Endothelial cell of hepatic sinusoid (primary cell): ENCODE results near the gene CDKAL1.

ENCODE experiments used
- in situ Hi-C: cut with HindIII; loops from 2 replicates; pipeline ENCODE4 v1.10.0; 2017; ENCODE audit warnings: low sequenced_read_pairs

Gene CDKAL1

DNA sequence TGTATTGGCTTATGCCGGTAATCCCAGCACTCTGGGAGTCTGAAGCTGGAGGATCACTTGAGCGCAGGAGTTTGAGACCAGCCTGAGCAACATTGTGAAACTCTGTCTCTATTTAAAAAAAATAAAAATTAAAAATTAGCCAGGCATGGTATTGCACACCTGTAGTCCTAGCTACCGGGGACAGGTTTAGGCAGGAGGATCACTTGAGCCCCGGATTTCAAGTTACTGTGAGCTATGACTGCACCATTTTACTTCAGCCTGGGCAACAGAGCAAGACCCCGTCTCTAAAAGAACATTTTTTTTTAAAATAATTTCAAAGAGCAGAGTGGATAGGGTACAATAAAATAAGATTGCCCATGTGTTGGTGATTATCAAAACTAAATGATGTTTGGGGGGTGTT, 576.4 kb downstream of the CDKAL1 start:
- in situ Hi-C loops: no loop called here

DNA sequence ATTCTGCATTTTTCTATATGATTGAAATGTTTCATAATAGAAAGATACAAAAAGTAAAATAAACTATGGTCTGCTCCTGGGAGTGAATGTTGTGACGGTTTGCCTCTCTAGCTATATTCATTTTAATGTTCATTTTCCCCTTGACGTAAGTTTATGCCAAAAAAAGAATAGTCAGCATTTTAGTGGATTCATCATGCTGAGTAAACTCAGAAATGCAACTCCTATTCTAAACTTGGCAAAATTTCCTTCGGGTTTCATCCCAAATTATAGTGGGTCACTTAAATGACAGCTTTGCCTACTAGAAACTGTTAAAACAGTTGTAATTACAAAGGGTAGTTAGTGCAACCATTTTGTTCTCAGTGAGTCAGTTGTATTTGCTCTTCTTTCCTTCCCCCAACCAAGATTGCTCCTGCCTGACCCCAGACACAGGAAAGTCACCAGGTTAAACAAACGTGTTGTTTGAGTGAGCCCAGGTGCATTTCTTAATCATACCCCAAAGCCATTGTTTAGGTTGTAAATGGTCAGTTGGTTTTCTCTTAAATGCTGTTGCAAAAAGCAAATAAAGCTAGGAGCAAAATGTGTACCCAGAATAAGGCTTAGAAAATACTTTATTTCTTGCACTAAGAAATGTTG, 577.0 kb downstream of the CDKAL1 start:
- in situ Hi-C loops: no loop called here

DNA sequence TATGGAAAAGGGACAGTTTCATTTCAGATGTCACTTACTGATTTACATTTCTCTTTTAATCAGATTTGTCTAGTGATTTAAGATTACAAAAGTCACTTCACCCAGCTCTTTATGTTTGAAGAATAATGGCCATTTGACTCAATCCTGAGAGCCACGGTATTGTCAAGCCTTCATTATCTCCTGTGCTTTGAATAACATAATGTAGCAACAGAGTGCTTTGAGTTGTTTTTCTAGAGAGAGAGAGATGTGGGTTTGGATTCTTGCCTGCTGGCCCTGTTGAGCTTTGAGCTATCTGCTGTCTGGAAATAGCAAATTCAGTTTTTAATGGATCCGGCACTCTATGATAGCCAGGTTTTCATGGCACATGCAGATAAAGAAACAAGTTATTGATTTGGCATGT, 580.9 kb downstream of the CDKAL1 start:
- in situ Hi-C loops: no loop called here

DNA sequence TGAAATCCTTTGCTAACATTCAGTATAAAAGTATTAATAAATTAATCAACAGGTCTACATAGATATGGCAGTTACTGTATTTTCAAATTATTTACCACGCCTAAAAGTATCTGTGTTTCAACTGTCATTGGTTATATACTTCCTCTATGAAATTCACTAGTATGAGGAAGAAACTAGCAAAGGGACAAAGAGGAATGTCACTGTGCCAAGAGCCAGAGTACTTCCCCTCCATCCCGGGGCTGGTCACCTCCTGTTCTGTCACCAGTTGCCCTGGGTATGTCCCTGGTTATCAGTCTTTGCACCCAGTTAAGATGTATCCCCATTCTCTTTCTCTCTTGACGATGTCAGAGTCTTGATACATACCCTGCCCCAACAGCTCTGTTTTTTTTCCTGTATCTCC, 582.5 kb downstream of the CDKAL1 start:
- in situ Hi-C loops: no loop called here

DNA sequence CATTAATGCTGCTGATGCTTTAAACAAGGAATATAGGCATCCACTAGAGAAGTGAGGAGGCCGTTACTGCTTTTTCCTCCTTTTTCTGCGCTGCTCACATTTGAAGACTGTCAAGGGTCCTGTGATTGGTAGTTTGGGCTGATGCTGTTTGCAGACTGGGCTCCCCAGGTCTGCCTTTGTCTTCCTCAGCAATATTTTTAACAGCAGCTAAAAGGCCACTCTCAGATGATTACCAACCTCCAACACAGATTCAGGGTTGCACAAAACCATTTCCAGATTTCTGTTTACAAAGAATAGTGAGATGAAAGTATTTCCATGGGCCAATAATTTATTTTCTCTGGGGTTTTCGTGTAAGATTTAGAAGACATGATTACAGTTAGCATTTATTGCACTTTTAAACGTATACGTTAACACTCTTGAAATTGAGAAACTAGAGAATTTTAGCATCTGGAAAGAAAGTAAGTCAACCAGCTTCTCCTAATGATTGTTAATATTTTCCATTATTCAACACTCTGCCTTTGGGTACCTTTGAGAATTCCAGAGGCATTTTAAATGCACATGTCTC, 584.0 kb downstream of the CDKAL1 start:
- in situ Hi-C loops: no loop called here

DNA sequence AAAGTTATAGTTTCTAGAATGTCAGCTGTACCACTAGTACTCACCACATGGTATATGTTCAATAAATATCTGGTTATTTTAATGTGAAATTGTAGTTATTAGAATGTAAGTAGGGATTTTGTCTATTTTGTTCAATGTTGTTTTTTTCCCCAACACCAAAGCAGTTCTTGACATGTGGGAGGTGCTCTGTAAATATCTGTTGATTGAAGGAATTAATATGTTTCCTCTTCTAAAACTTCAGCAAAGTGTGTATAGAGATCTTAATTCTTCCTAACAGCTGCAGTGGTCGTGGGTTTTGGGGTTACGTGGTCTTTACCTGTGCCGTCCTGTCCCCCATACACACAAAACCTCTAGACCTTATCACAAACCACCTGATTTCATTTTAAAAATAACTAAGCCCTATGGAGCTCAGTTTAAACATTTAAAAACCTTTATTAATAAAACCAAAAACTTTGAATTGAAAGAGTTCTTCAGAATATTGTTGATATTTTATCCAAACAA, 587.4 kb downstream of the CDKAL1 start:
- in situ Hi-C loops: no loop called here

DNA sequence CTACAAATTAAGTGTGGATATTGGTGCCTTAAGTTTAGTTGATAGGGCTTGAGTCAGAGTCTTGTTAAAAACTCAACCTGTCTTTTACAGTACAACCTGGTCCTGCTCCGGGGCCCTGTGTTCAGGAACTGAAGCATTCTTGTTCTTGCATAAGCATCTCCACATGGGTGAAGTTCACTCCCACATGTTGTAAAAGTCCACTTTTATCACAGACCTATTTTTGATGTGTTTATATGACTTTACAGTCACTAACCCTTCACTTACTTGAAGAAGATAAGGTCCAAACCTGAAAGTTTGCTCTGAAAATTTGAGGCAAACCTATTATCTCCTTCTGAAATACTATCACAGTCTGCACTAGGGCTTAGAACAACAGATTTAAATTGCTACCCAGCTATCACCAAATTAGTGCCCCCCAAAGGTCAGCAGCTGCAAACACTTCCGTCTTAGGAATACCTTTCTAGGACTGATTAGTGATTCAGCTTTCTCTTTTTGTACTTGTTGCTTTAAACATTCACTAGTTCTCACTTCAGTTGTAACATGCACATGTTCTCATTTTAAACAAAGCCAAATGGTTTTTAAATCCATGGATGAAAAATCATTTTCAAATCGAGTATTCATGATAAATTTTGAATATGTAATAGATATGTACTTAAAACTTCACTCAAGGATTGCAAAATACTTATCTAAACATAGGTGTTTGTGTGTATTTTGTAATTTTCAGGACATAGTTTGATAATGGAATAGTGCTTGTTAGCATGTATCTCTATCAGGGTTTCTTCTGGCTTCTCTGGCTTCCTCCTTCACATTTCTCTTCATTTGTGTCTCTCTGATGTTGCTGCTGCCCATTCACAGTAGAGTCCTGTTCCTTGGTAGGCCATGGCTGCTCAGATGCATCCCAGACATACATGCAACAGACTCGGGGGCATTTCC, 589.5 kb downstream of the CDKAL1 start:
- in situ Hi-C loops: no loop called here

DNA sequence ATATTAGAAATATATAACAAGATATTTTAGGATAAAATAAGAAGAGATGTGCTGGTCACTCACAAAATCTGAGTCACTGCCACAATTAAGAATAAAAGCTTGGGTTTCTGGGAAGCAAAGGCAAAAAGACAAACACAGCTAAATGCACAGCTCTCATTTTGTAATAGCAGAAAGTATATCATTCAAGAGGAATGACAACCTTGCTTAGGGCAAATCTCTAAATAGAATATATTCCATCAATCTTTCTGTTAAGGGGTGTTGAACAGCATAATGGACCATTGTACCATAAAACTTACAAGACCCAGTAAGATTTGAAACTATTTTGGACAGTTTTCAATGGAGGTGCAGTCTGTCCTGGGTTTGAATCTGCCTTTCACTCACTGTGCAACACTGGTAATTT, 594.3 kb downstream of the CDKAL1 start:
- in situ Hi-C loops: no loop called here

DNA sequence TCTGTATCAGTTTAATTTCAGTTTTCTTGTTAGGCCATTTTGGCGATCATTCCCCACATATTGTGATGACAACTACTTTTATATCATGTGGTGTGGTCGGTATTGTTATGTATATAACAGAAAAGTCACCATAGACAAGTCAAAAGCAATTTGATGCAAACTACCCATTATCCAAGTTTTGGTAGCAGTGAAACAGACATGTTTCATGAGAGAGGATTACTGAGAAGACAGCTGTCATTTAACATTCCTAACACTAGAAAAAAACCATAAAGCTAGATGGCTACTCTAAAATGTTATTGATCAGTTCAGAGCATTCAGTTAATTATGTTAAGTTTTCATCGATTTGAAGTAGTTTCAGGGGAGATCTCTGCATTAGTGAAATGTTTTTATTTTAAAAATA, 597.1 kb downstream of the CDKAL1 start:
- in situ Hi-C loops: no loop called here

DNA sequence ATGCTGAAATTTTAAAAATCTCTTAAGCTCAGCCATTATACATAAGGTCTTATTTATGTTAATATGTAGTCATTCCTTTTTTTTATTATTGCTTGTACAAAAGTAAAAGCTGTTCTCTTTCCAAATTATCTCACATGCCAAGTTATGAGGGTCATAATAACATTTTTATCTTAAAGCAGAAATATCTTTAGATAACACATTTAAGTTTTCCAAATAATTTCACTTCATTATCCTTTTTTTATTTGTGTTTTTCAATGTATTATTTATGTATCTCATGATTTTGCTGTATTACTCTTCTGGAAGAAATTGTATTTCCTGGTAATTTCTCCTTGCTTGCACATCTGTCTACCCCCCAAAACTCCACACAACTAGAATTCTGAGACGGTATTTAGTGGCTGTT, 598.2 kb downstream of the CDKAL1 start:
- in situ Hi-C loops: no loop called here

DNA sequence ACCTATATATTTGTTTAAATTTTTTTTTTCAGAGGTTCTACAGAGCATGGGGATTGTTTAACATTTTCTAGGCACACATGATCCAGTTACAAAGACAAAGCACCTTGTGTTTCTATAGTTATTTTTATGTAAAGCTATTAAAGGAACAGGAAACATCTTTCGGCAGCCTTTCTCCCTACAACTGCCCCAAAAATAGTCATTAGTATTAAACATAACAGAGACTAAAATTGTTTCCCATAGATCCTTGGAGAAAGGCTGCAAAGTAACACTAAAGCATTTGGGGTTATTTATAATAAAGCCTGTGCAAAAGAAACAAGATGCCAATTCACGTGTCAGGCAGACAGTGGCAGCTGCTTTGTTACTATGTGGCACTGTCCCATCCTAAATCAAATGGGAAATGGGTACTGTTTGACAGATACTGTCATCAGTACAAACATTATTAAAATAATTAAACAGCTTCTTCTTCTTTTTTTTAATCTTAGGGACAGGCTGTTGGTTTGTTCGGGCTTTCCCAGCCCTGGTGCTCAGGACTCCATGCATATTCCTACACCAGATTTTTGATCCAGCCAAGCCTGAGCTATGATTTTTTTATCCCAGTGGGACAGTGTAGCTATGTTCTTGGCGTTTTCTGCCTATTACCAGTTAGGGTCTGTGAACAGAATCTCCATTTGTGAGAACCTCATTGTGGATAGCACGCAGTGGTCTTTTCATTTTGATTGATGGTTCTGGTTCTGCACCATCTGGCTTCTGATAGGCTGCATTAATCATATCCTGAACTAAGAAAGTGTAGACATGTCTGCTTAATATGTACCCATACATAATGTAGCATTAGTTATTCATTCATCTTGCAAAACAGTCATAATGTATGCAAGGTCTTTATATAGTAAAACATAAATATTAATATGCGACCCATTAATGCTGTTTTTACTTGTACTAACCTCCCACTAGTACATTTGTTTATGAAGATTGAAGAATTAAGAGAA, 598.9 kb downstream of the CDKAL1 start:
- in situ Hi-C loops: no loop called here

DNA sequence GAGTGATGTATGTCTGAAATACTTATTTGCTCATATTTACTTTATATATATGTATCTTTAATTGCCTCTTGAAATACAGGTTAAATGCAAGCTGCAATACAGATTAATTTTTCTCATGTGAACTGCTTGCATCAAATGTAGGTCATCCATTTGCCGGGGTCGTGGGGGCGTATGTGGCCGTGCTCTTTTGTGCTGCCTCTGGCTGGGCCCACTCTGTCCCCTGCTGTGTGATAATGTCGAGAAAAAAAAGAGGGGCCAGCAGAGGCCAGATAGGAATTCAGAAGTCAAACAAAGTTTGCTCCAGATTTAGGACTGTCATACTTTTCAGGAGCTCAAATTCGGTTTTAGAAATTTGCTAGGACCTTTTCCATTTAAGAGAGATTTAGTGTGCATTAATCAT, 599.6 kb downstream of the CDKAL1 start:
- in situ Hi-C loops: no loop called here

DNA sequence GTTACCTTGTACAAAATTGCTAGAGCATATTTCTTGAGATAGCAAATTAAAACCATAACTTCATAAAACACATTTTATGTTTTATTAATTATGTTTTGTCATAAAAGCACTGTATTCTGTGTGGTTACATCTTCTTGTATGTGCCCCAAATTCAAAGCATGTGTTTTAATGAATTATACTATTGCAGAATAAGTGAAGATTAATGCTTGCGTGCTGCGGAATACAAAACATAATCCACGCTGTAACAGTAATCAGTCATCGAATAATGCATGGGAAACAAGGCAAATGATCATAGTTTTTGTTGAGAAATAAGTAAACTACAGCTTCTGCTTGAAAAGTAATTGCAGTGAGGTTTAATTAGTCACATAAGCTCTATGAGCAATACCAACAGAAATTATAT, 600.1 kb downstream of the CDKAL1 start:
- in situ Hi-C loops: no loop called here

DNA sequence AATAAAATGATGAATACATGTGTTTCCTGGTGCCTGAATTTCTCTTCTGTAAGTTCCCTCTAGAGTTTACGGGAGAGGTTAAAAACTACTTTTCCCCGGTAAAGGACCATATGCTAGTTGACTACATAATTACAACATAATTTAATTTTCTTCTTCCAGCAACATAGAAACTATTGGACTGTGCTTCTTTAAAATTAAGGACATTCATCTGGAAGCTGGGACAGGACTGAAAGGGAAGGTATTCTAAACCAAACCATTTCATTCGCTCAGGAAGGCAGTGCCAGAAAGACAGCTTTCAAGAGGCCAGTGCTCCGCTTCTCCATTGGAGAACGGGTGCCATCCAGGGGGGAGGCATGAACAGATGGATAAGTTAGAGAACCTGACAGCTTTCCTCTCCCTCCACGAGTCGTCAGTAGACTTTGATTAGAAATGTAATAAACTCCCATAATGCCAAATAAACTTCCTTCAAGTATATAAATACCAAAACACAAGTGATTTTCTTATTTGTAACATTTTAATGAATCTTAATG, 601.3 kb downstream of the CDKAL1 start:
- in situ Hi-C loops: no loop called here

DNA sequence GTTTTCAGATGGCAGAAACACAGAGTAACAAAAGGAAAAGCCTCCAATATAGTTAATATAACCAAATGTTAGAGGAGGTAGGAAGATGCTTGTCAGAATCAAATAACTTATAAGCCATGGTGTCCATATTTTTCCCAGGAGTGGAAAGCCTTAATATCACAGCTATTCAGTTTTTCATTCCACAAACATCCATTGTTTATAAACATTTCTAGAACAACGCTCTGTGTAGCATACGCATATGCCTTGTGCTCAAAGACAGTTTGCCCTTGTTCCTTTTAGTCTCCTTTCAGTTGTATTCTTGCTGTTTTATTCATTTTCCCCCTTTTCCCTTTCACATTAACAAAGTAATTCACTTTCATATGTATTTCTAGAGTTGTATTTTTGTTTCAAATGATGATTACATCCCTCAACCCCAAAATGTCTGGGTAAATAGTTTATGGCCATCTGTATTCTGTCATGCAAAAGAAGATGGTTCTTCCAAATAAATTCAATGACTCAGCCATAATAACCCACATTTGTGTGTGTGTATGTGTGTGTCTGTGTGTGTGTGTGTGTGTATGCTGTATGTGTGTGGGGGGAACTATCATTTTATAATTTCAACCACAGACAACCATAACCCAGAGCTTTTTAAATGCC, 603.6 kb downstream of the CDKAL1 start:
- in situ Hi-C loops: no loop called here

DNA sequence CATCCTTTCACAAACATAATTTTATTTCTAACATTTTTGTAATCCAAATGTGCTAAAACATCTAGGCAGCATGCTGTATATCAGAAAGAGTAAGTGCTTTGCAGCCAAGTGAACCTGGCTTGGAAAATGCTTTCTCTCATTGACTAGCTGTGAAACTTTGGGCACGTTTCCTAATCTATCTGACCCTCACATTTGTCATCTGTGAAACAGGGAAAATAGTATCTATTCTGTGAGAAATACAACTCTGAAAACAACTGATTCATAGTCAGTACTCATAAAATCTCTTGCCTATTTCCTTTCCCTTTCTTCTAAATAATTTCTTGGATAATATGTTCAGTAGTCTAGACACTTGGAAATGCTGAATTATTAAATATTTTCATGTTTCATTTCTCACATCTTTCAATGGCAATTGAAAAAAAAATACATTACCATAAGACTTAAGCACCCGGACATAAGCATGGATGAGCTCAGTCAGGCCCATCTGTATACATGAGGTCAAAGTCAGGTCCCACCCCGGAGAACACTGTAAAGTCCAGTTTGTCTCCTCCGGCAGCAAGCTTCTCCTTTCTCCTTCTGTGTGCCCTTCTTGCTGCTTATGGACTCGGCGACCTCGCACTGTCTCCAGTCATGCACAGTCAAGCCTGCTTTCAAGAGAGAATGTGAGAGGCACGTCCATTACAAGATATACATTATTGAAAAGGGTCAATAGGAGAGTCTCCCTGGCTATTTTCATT, 604.2 kb downstream of the CDKAL1 start:
- in situ Hi-C loops: no loop called here

DNA sequence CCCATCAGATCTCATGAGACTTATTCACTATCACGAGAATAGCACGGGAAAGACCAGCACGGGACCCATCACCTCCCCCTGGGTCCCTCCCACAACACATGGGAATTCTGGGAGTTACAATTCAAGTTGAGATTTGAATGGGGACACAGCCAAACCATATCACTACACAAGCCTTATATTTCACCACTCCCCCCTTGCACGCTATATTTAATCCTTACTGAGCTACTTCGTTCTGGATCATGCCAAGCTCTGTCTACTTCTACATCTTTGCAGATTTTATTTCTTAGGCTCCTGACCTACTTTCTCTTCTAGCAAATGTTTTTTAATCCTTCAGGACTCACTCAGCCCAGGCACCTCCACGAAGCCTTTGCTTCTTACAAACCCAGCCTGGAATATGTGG, 606.7 kb downstream of the CDKAL1 start:
- in situ Hi-C loops: no loop called here

DNA sequence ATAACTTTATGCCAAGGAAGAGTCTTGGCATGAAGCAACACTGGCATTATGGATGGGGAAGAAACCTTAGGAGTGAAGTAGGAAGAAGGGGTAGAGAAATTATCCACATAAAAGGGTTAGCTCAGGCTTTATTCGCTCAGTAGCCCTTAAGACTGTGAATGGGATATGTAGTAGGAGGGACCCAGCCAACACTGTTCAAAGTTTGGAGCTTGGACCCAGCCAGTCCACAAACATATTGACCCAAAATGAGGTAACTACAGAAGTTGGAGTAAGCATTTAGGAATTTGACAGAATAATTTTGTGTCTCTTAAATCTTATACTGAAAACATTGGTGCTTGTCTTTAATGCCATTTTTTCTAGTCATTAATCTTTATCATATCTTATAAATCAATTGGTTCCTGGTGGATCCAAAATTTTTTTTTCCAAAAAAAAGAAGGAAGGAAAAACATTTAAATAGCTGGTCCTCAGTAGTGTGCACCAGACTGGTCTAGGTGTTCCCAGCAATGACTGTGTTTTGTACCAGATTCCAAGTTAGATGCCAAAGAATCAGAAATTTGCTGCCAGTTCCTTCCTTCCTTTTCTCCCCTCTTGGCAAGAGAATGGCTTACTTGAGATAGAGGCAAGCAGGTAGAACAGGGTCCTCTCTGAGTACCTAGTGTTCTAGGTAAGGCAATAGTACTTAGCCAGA, 607.5 kb downstream of the CDKAL1 start:
- in situ Hi-C loops: no loop called here

DNA sequence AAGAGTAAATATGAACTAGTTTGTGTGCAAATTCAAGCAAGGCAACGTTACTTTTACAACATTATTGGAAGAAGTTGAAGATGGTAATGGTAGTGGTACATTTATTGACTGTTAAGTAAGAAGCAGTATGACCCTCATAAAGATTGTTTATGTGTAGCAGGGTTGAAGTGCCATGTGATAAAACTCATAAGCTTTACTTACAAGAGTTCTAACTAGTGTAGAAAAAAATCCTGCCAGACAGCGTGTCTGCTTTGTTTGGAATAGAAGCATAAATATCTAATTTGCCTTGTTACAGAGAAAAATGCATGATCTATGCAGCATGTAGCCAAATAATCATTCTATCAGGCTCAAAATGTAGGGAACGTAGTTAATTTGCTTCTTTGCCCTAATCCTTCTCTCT, 608.5 kb downstream of the CDKAL1 start:
- in situ Hi-C loops: no loop called here
